Endothelial cell (in vitro differentiated cells): ENCODE results near the gene TWF2. TPM values are rescaled to one million over a fixed set of nuclear protein-coding genes. Genes with fewer than 3 reads are reported as not detected.

Source experiments
- DNase-seq: peaks from one replicate; pipeline ENCODE4 v3.0.0; 2021; ENCODE audit warnings: low spot score
- H3K27ac Mint-ChIP-seq: one replicate; pipeline ENCODE4 v1.8.0; 2021; ENCODE audit warnings: mixed read lengths, inconsistent platforms; ENCODE audit not compliant: unreplicated experiment
- H3K27me3 Mint-ChIP-seq: one replicate; pipeline ENCODE4 v1.8.0; 2021; ENCODE audit warnings: mild to moderate bottlenecking, moderate library complexity, mixed read lengths, inconsistent platforms; ENCODE audit not compliant: unreplicated experiment
- H3K36me3 Mint-ChIP-seq: one replicate; pipeline ENCODE4 v1.8.0; 2021; ENCODE audit warnings: mild to moderate bottlenecking, low read depth, mixed read lengths, inconsistent platforms; ENCODE audit not compliant: unreplicated experiment
- H3K4me1 Mint-ChIP-seq: one replicate; pipeline ENCODE4 v1.8.0; 2021; ENCODE audit warnings: mild to moderate bottlenecking, mixed read lengths, inconsistent platforms; ENCODE audit not compliant: unreplicated experiment
- H3K4me3 Mint-ChIP-seq: one replicate; pipeline ENCODE4 v1.8.0; 2021; ENCODE audit warnings: mild to moderate bottlenecking, mixed read lengths, inconsistent platforms; ENCODE audit not compliant: unreplicated experiment
- H3K9me3 Mint-ChIP-seq: one replicate; pipeline ENCODE4 v1.8.0; 2021; ENCODE audit warnings: mixed read lengths, inconsistent platforms; ENCODE audit not compliant: unreplicated experiment
- CTCF ChIP-seq: fragments of 200-600 bp; sonication (generic); IDR thresholded peaks from one replicate; pipeline ENCODE4 v1.5.0; 2021; ENCODE audit warnings: antibody characterized with exemption; ENCODE audit not compliant: unreplicated experiment
- total RNA-seq: library from RNA; stranded (reverse); fragmentation: NEBNext Ultra II Directional; extraction: Animal tissue kit (Norgen Biotek cat#: 25700); gene quantifications from one replicate; pipeline ENCODE4 v1.2.1, GENCODE V29; 2021; ENCODE audit not compliant: unreplicated experiment

The TWF2 gene
- total RNA-seq, 1 donor from 2014 or later = 85.3 TPM

- H3K4me3 Mint-ChIP-seq = no peak overlapping the region
- peaks cover 10% of the 10 kb centered on the region for H3K27me3 Mint-ChIP-seq
- H3K27ac Mint-ChIP-seq = no peak overlapping the region
- DNase-seq = no peak
- no peaks in the 10 kb centered on the region for H3K9me3 Mint-ChIP-seq
- H3K4me1 Mint-ChIP-seq = no peaks in the 10 kb centered on the region
- TF ChIP-seq CTCF = no peak
- peaks cover 15% of the 10 kb centered on the region for H3K36me3 Mint-ChIP-seq
Measured at GRCh38 chr3:52230461-52230860, 8.5 kb downstream of the TWF2 start.

- Mint-ChIP-seq H3K27me3 (peaks cover 13% of the 10 kb centered on the region), H3K27ac (no peak overlapping the region), H3K9me3 (no peaks in the 10 kb centered on the region), H3K4me1 (no peaks in the 10 kb centered on the region), H3K36me3 (peaks cover 15% of the 10 kb centered on the region), H3K4me3 (no peak overlapping the region)
- no peak for TF ChIP-seq CTCF
- DNase-seq = no peak
Measured at GRCh38 chr3:52229656-52230055, 9.3 kb downstream of the TWF2 start.

GRCh38 chr3:52228751-52229291 is 10.1 kb downstream of the TWF2 start:
- Mint-ChIP-seq H3K27me3 (peaks cover 17% of the 10 kb centered on the region), H3K36me3 (peaks cover 16% of the 10 kb centered on the region), H3K27ac (no peak overlapping the region), H3K4me1 (no peaks in the 10 kb centered on the region), H3K4me3 (no peak overlapping the region), H3K9me3 (no peaks in the 10 kb centered on the region)
- DNase-seq = no peak
- no peak for TF ChIP-seq CTCF

GRCh38 chr3:52228266-52228665 is 10.7 kb downstream of the TWF2 start:
- TF ChIP-seq CTCF = no peak
- Mint-ChIP-seq H3K27me3 (peaks cover 23% of the 10 kb centered on the region), H3K4me3 (no peak overlapping the region), H3K4me1 (no peaks in the 10 kb centered on the region), H3K36me3 (peaks cover 18% of the 10 kb centered on the region), H3K9me3 (no peaks in the 10 kb centered on the region), H3K27ac (no peak overlapping the region)
- DNase-seq = no peak

- no peak overlapping the region for H3K27ac Mint-ChIP-seq
- TF ChIP-seq CTCF = no peak
- H3K27me3 Mint-ChIP-seq = peaks cover 28% of the 10 kb centered on the region
- peaks cover 18% of the 10 kb centered on the region for H3K36me3 Mint-ChIP-seq
- no peaks in the 10 kb centered on the region for H3K4me1 Mint-ChIP-seq
- H3K9me3 Mint-ChIP-seq = no peaks in the 10 kb centered on the region
- DNase-seq = no peak
- no peak overlapping the region for H3K4me3 Mint-ChIP-seq
Measured at GRCh38 chr3:52227766-52228165, 11.2 kb downstream of the TWF2 start.
